Type B pancreatic cell (in vitro differentiated cells): ENCODE measurements around the gene RNPEP. TPM values are rescaled to one million over a fixed set of nuclear protein-coding genes. Genes with fewer than 3 reads are reported as not detected.
A peak's percentile ranks its signal among the peaks of the same experiment; 100 is the strongest.
"Not testable (repeated sequence)": the region's sequence is repeated elsewhere in the genome, so short reads cannot be mapped to it uniquely, and the experiment has no call there.

Source experiments
- DNase-seq: peaks from one replicate; pipeline ENCODE4 v3.0.0; 2021; ENCODE audit warnings: mixed read lengths; ENCODE audit not compliant: unreplicated experiment; ENCODE audit errors: extremely low spot score
- H3K27ac Mint-ChIP-seq: 2 replicates; pipeline ENCODE4 v1.8.0; 2021; ENCODE audit warnings: mild to moderate bottlenecking, mixed read lengths
- H3K27me3 Mint-ChIP-seq: 2 replicates; pipeline ENCODE4 v1.8.0; 2021; ENCODE audit warnings: mixed read lengths
- H3K36me3 Mint-ChIP-seq: 2 replicates; pipeline ENCODE4 v1.8.0; 2021; ENCODE audit warnings: mixed read lengths
- H3K4me1 Mint-ChIP-seq: one replicate; pipeline ENCODE4 v1.8.0; 2021; ENCODE audit warnings: mixed read lengths; ENCODE audit not compliant: unreplicated experiment
- H3K4me3 Mint-ChIP-seq: 2 replicates; pipeline ENCODE4 v1.8.0; 2021; ENCODE audit warnings: mild to moderate bottlenecking, mixed read lengths
- H3K9me3 Mint-ChIP-seq: 2 replicates; pipeline ENCODE4 v1.8.0; 2021; ENCODE audit warnings: mixed read lengths
- CTCF ChIP-seq: fragments of 200-600 bp; sonication (generic); conservative IDR thresholded peaks from 2 replicates; pipeline ENCODE4 v1.5.0; 2021; ENCODE audit warnings: antibody characterized with exemption, mild to moderate bottlenecking
- total RNA-seq: library from RNA; stranded (reverse); gene quantifications from 2 replicates; pipeline ENCODE4 v1.2.1, GENCODE V29; 2021; ENCODE audit warnings: low replicate concordance

Gene RNPEP
- total RNA-seq, 1 donor from 2014 or later, result 57.3 TPM

- H3K27ac Mint-ChIP-seq, result peak overlapping the region; percentile 2
- peaks cover 32% of the 10 kb centered on the region for H3K4me1 Mint-ChIP-seq
- no peaks in the 10 kb centered on the region for H3K27me3 Mint-ChIP-seq
- H3K4me3 Mint-ChIP-seq, result no peak overlapping the region
- no peaks in the 10 kb centered on the region for H3K36me3 Mint-ChIP-seq
- H3K9me3 Mint-ChIP-seq, result no peaks in the 10 kb centered on the region
- no peak for DNase-seq
- TF ChIP-seq CTCF, result no peak
These were observed 42.9 kb upstream of the RNPEP start for GRCh38 chr1:201939574-201939973.

GRCh38 chr1:201940316-201940715 lies 42.1 kb upstream of the RNPEP start:
- H3K36me3 Mint-ChIP-seq, H3K27me3 Mint-ChIP-seq, H3K9me3 Mint-ChIP-seq, DNase-seq, H3K4me3 Mint-ChIP-seq, H3K27ac Mint-ChIP-seq: not testable (repeated sequence)
- peaks cover 35% of the 10 kb centered on the region for H3K4me1 Mint-ChIP-seq

- no peaks in the 10 kb centered on the region for H3K9me3 Mint-ChIP-seq
- H3K27me3 Mint-ChIP-seq, result peaks cover 18% of the 10 kb centered on the region
- DNase-seq, result no peak
- no peak for TF ChIP-seq CTCF
- H3K36me3 Mint-ChIP-seq, result no peaks in the 10 kb centered on the region
- peaks cover 48% of the 10 kb centered on the region for H3K4me1 Mint-ChIP-seq
- peak overlapping the region; percentile 62 for H3K4me3 Mint-ChIP-seq
- H3K27ac Mint-ChIP-seq, result peak overlapping the region; percentile 75
These were observed 40.9 kb upstream of the RNPEP start for GRCh38 chr1:201941420-201942128.

- peaks cover 22% of the 10 kb centered on the region for H3K27me3 Mint-ChIP-seq
- H3K4me1 Mint-ChIP-seq, result peaks cover 53% of the 10 kb centered on the region
- H3K4me3 Mint-ChIP-seq, result peak overlapping the region; percentile 62
- no peak for DNase-seq
- TF ChIP-seq CTCF, result no peak
- H3K27ac Mint-ChIP-seq, result peak overlapping the region; percentile 75
- no peaks in the 10 kb centered on the region for H3K36me3 Mint-ChIP-seq
- no peaks in the 10 kb centered on the region for H3K9me3 Mint-ChIP-seq
These were observed 40.3 kb upstream of the RNPEP start for GRCh38 chr1:201942129-201942495.

- no peak for TF ChIP-seq CTCF
- Mint-ChIP-seq H3K36me3 (no peaks in the 10 kb centered on the region), H3K4me3 (no peak overlapping the region), H3K9me3 (no peaks in the 10 kb centered on the region), H3K27me3 (peaks cover 32% of the 10 kb centered on the region), H3K27ac (no peak overlapping the region), H3K4me1 (peaks cover 55% of the 10 kb centered on the region)
- DNase-seq, result no peak
These were observed 38.4 kb upstream of the RNPEP start for GRCh38 chr1:201944002-201944401.

GRCh38 chr1:201944639-201945038 lies 37.8 kb upstream of the RNPEP start:
- Mint-ChIP-seq H3K36me3 (no peaks in the 10 kb centered on the region), H3K27me3 (peaks cover 32% of the 10 kb centered on the region), H3K4me1 (peaks cover 48% of the 10 kb centered on the region), H3K4me3 (peak overlapping the region; percentile 84), H3K9me3 (no peaks in the 10 kb centered on the region), H3K27ac (no peak overlapping the region)
- no peak for DNase-seq
- TF ChIP-seq CTCF, result no peak
